ENCODE results near the gene RPL11. TPM values are rescaled to one million over a fixed set of nuclear protein-coding genes. Genes with fewer than 3 reads are reported as not detected.

The RPL11 gene
- total and polyA plus RNA-seq, 2 of the 8 experiments (the other 6 are each of a cell fraction or from before 2014, with no cell fraction given), result 1,192 to 1,426 TPM

DNA sequence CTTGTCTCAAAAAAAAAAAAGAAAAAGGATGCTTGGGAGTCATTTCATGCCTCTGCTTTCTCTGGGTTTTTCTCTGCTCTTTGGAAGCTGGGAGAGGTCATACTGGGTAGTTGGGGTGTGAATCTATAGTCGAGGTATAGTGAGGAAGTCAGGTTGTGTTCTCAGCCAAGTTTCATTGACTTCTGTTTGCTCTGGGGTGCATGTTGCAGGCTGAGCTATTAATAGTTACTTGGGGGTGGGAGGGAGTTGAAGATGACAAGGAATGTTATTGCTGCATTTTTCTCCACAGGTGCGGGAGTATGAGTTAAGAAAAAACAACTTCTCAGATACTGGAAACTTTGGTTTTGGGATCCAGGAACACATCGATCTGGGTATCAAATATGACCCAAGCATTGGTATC is 2.8 kb downstream of the RPL11 start:
- H3K4me3 ChIP-seq (ENCODE audit: extremely low read depth in 1 of 4, insufficient read depth in 2 of 4, low read depth in 3 of 4, low read length in 4 of 4), result peak overlapping the region in 1 of 4 experiments; percentile 85; a peak in 1 of 8 replicates
- no peak overlapping the region for H2BK120ac ChIP-seq (replicated peaks; ENCODE audit: low read depth, low read length)
- peak overlapping the region; percentile 25 to 99 for H3K4me2 ChIP-seq (ENCODE audit: insufficient read depth in 1 of 2, low read depth in 2 of 2, low read length in 2 of 2)
- no peak overlapping the region for H4K91ac ChIP-seq (replicated peaks; ENCODE audit: insufficient read length, low read length)
- peaks cover 35 to 41% of the 10 kb centered on the region in 2 experiments for H4K20me1 ChIP-seq (replicated peaks in 1 of 2; ENCODE audit: control insufficient read depth in 1 of 2, insufficient read depth in 2 of 2, low read length in 2 of 2)
- no peak overlapping the region for H3K18ac ChIP-seq (ENCODE audit: extremely low read depth, low read length)
- H2AK5ac ChIP-seq (ENCODE audit: low read depth, low read length), result no peak overlapping the region
- H3K23me2 ChIP-seq (ENCODE audit: low read depth, low read length), result peaks cover 11% of the 10 kb centered on the region; the same call in 1 of the 2 replicates
- H3K23ac ChIP-seq (ENCODE audit: insufficient read length), result no peak overlapping the region
- H3K9me3 ChIP-seq (ENCODE audit: insufficient read depth in 2 of 2, low read depth in 1 of 2, low read length in 1 of 2), result no peaks in the 10 kb centered on the region
- ChIA-PET POLR2A (ENCODE audit: partially characterized antibody) (interaction anchor here (0.7 to 12.3 kb wide), 19 partner anchors 10 to 210 kb away, joined by 3 to 190 read pairs (median 7); partner anchors contain the start of genes ASAP3 and ELOA), CTCF (ENCODE audit: partially characterized antibody) (interaction anchor here (0.6 to 1.6 kb wide), 6 partner anchors 8 to 985 kb away, joined by 3 to 4 read pairs (median 3); no protein-coding TSS in a partner anchor)
- TF ChIP-seq RFX5 (IDR thresholded peaks at IDR 0.05; ENCODE audit: borderline replicate concordance, low read depth, low read length) (no peak), POLR2A (IDR thresholded peaks at IDR 0.05; ENCODE audit: control extremely low read depth in 1 of 2, low read depth in 2 of 2, low read length in 2 of 2) (0 out of 3 replicates have a peak, but pooled peaks of 1 of the 2 experiments have one; percentile 0), HDAC2 (IDR thresholded peaks at IDR 0.05; ENCODE audit: borderline replicate concordance in 1 of 2, low read depth in 2 of 2, low read length in 2 of 2) (no peak)
- peak overlapping the region in 2 of 4 experiments; percentile 4 to 51; a peak in 3 of 7 replicates for H3K9ac ChIP-seq (replicated peaks in 1 of 4; ENCODE audit: extremely low read depth in 1 of 4, low read depth in 3 of 4, low read length in 3 of 4)
- peaks cover 42 to 78% of the 10 kb centered on the region in 2 experiments for H3K79me2 ChIP-seq (ENCODE audit: control insufficient read depth in 1 of 2, insufficient read depth in 2 of 2, low read length in 2 of 2)
- H3K27ac ChIP-seq (ENCODE audit: low read depth, low read length), result no peak overlapping the region
- H2BK15ac ChIP-seq (ENCODE audit: low read length), result no peak overlapping the region
- 89% methylated on average over 3 of the region's 3 CpGs; no CpG with 5 or more reads in 1 of the 2 experiments for WGBS, 2 experiments (ENCODE audit: extremely low coverage in 1 of 2, insufficient coverage in 1 of 2, insufficient read length in 1 of 2, insufficient replicate concordance in 2 of 2, low coverage in 1 of 2, low lambda C conversion rate in 2 of 2, missing lambda C conversion rate in 1 of 2)
- no peak overlapping the region for H2AFZ ChIP-seq (ENCODE audit: low read length)
- peaks cover 0 to 13% (median 6%) of the 10 kb centered on the region in 4 experiments; a peak in 4 of 7 replicates for H3K4me1 ChIP-seq (replicated peaks in 1 of 4; ENCODE audit: control insufficient read depth in 3 of 4, insufficient read depth in 4 of 4, low read length in 3 of 4)
- FAIRE-seq, result no peak
- H3K27me3 ChIP-seq (replicated peaks in 1 of 4; ENCODE audit: control insufficient read depth in 3 of 4, extremely low read depth in 1 of 4, insufficient read depth in 3 of 4, low read length in 3 of 4), result no peaks in the 10 kb centered on the region
- H4K8ac ChIP-seq (ENCODE audit: extremely low read depth, insufficient read depth, low read length), result no peak overlapping the region
- no peak overlapping the region for H2BK12ac ChIP-seq (ENCODE audit: low read depth, low read length)
- H4K5ac ChIP-seq (ENCODE audit: insufficient read length, low read depth, low read length), result no peak overlapping the region
- no peak overlapping the region for H3K56ac ChIP-seq (replicated peaks; ENCODE audit: insufficient read length, low read depth, low read length)
- DNase-seq (ENCODE audit: low read depth in 1 of 2, low spot score in 2 of 2), result no peak
- H3K4ac ChIP-seq (replicated peaks; ENCODE audit: insufficient read length, low read depth, low read length), result no peak overlapping the region
- peaks cover 8% of the 10 kb centered on the region for H3K79me1 ChIP-seq (ENCODE audit: low read depth, low read length)
- H3K36me3 ChIP-seq (ENCODE audit: control insufficient read depth in 2 of 4, insufficient read depth in 4 of 4, low read length in 3 of 4), result peaks cover 40 to 72% (median 64%) of the 10 kb centered on the region in 4 experiments
- H2BK20ac ChIP-seq (ENCODE audit: low read length), result no peak overlapping the region
- no peak overlapping the region for H2BK5ac ChIP-seq (ENCODE audit: low read depth, low read length)
- no peak overlapping the region for H3K14ac ChIP-seq (ENCODE audit: insufficient read length)

Measured in H1 (cell line).